ENCODE measurements around the gene MT1H.
"Not testable (repeated sequence)": the region's sequence is repeated elsewhere in the genome, so short reads cannot be mapped to it uniquely, and the experiment has no call there.

The MT1H gene

GRCh38 chr16:56665286-56666261 is 4.0 kb upstream of the MT1H start:
- not testable (repeated sequence) for DNase-seq

- peak; percentile 23 for DNase-seq
Measured at GRCh38 chr16:56667581-56668571, 1.7 kb upstream of the MT1H start, which contains the start of gene MT1G. Gene MT1G, minus strand, starts transcription at chr16:56668065. Its CDS starts 72 bp downstream, at chr16:56667993.

- no peak for DNase-seq
Measured at GRCh38 chr16:56669840-56670619, 416 bp downstream of the MT1H start.

GRCh38 chr16:56670620-56670934 is 963 bp downstream of the MT1H start:
- no peak for DNase-seq

- DNase-seq: not testable (repeated sequence)
Measured at GRCh38 chr16:56671691-56672090, 2.1 kb downstream of the MT1H start.

- not testable (repeated sequence) for DNase-seq
Measured at GRCh38 chr16:56672171-56672570, 2.6 kb downstream of the MT1H start.

- no peak for DNase-seq
Measured at GRCh38 chr16:56672761-56673536, 3.3 kb downstream of the MT1H start.

- DNase-seq: peak; percentile 35
Measured at GRCh38 chr16:56673921-56674320, 4.3 kb downstream of the MT1H start.

GRCh38 chr16:56674570-56674969 is 5.0 kb downstream of the MT1H start:
- not testable (repeated sequence) for DNase-seq

GRCh38 chr16:56675685-56676210 is 6.1 kb downstream of the MT1H start:
- DNase-seq: peak; percentile 53

GRCh38 chr16:56677474-56677873 is 7.9 kb downstream of the MT1H start:
- DNase-seq: no peak

GRCh38 chr16:56679078-56679730 is 9.6 kb downstream of the MT1H start:
- no peak for DNase-seq

- peak; percentile 14 for DNase-seq
Measured at GRCh38 chr16:56679818-56680217, 10.2 kb downstream of the MT1H start.

- DNase-seq: peak; percentile 91
Measured at GRCh38 chr16:56681939-56682702, 12.5 kb downstream of the MT1H start, which contains the start of gene MT1X. Gene MT1X, plus strand, starts transcription at chr16:56682470. Its CDS starts 71 bp downstream, at chr16:56682541.

GRCh38 chr16:56682703-56683397 is 13.2 kb downstream of the MT1H start:
- no peak for DNase-seq

GRCh38 chr16:56683424-56684172 is 14.0 kb downstream of the MT1H start:
- no peak for DNase-seq

- DNase-seq: no peak
Measured at GRCh38 chr16:56684256-56684925, 14.8 kb downstream of the MT1H start.

Measured in CD4-positive, alpha-beta T cell treated with Interleukin-17A for 4 hours (primary cell).